GM12878 (cell line): ENCODE results near the gene MLXIP.

Experiments
- ATF2 ChIP-seq: IDR thresholded peaks from 2 replicates; pipeline ENCODE4 v1.6.1; 2012; ENCODE audit warnings: low read length, inconsistent platforms
- CEBPZ ChIP-seq: fragments of 150-350 bp; IDR thresholded peaks from 2 replicates; pipeline ENCODE4 v1.6.1; 2016; ENCODE audit warnings: low read depth, low read length
- CTCF ChIP-seq, 3 experiments: IDR thresholded peaks in 2 of 3; conservative IDR thresholded peaks in 1 of 3; 2 replicates each; pipeline ENCODE4 v1.5.1; 2011; ENCODE audit warnings: low read depth in 3 of 3, low read length in 3 of 3, mild to moderate bottlenecking in 3 of 3, control low read depth in 2 of 3, moderate library complexity in 2 of 3, inconsistent platforms in 1 of 3, mixed read lengths in 1 of 3; ENCODE audit not compliant: control insufficient read depth in 2 of 3, insufficient read depth in 1 of 3; ENCODE audit errors: extremely low read depth in 1 of 3
- EED ChIP-seq: sonication (generic); IDR thresholded peaks from 2 replicates; pipeline ENCODE4 v1.6.1; 2016; ENCODE audit warnings: antibody characterized with exemption, low read depth
- ESRRA ChIP-seq: IDR thresholded peaks from 2 replicates; pipeline ENCODE4 v1.6.1; 2012; ENCODE audit warnings: mild to moderate bottlenecking, low read length, improper control_type of control experiment
- FOXM1 ChIP-seq: IDR thresholded peaks from 2 replicates; pipeline ENCODE4 v1.6.1; 2012; ENCODE audit warnings: low read depth, mild to moderate bottlenecking, inconsistent platforms, low read length, moderate library complexity
- NFIC ChIP-seq: IDR thresholded peaks from 2 replicates; pipeline ENCODE4 v1.6.1; 2012; ENCODE audit warnings: low read depth, mild to moderate bottlenecking, inconsistent platforms, low read length, moderate library complexity
- POLR2AphosphoS5 ChIP-seq: IDR thresholded peaks from 2 replicates; pipeline ENCODE4 v1.6.1; 2011; ENCODE audit warnings: mild to moderate bottlenecking, low read length, inconsistent platforms
- ZNF274 ChIP-seq: IDR thresholded peaks from one replicate; pipeline ENCODE4 v1.8.0; 2011; ENCODE audit not compliant: insufficient read length, insufficient read depth

GRCh38 chr12:122166422-122167349, 88.1 kb downstream of the MLXIP start:
- TF ChIP-seq ESRRA (no peak), EED (peak; percentile 97), CTCF (IDR thresholded peaks at IDR 0.05 in 2 of 3, conservative IDR thresholded peaks at IDR 0.05 in 1 of 3; ENCODE audit: control insufficient read depth in 2 of 3, extremely low read depth in 1 of 3, insufficient read depth in 1 of 3, low read depth in 3 of 3, low read length in 3 of 3) (no peak), ZNF274 (no peak), FOXM1 (peak; percentile 74), ATF2 (peak; percentile 63), NFIC (peak; percentile 85), POLR2AphosphoS5 (no peak), CEBPZ (no peak)
